Vagina (tissue), 2 donors: ENCODE data around the gene TRIM71. TPM values are rescaled to one million over a fixed set of nuclear protein-coding genes. Genes with fewer than 3 reads are reported as not detected.
"Not testable (repeated sequence)": the region's sequence is repeated elsewhere in the genome, so short reads cannot be mapped to it uniquely, and the experiment has no call there.

ENCODE experiments used
- DNase-seq, 2 donors: peaks; one replicate each; pipeline ENCODE4 v3.0.0-alpha.2; 2017; ENCODE audit errors: extremely low spot score in 2 of 2
- H3K27ac ChIP-seq: fragments of 200-600 bp; sonication (generic); one replicate; pipeline ENCODE4 v1.5.1; 2019
- H3K27me3 ChIP-seq: fragments of 200-600 bp; sonication (generic); one replicate; pipeline ENCODE4 v1.5.1; 2019
- H3K36me3 ChIP-seq, 2 donors: fragments of 200-600 bp; sonication (generic); one replicate each; pipeline ENCODE4 v1.5.1; 2017 to 2019
- H3K4me1 ChIP-seq: fragments of 200-600 bp; sonication (generic); one replicate; pipeline ENCODE4 v1.5.1; 2019
- H3K4me3 ChIP-seq, 2 donors: fragments of 200-600 bp; sonication (generic); 1 replicate in 1 of 2; 2 replicates in 1 of 2; pipeline ENCODE4 v1.5.1; 2016 to 2019
- H3K9me3 ChIP-seq: fragments of 200-600 bp; sonication (generic); one replicate; pipeline ENCODE4 v1.5.1; 2019
- CTCF ChIP-seq, 3 experiments: fragments of 450-650 bp in 2 of 3; fragments of 200-600 bp in 1 of 3; sonication (generic) in 1 of 3; IDR thresholded peaks; one replicate each; pipeline ENCODE4 v1.5.1; 2017 to 2019; ENCODE audit warnings: antibody characterized with exemption in 3 of 3, mild to moderate bottlenecking in 2 of 3, moderate library complexity in 2 of 3
- POLR2A ChIP-seq, 2 donors: fragments of 450-650 bp; IDR thresholded peaks; one replicate each; pipeline ENCODE4 v1.6.1; 2017; ENCODE audit warnings: antibody characterized with exemption in 2 of 2, mild to moderate bottlenecking in 2 of 2, moderate library complexity in 2 of 2
- POLR2AphosphoS5 ChIP-seq, 2 donors: sonication (generic); formaldehyde crosslinking; IDR thresholded peaks; one replicate each; pipeline ENCODE4 v1.9.0; 2017; ENCODE audit warnings: antibody characterized with exemption in 2 of 2, mild to moderate bottlenecking in 2 of 2, low read depth in 1 of 2; ENCODE audit not compliant: insufficient read depth in 1 of 2
- intact Hi-C: fragments of 100-400 bp; cut with DNase I; formaldehyde crosslinking; loops from one replicate; pipeline ENCODE4 v1.15.1; 2023
- total RNA-seq: library from RNA; depleted of rRNA; stranded (reverse); fragments of >200 nt; gene quantifications from one replicate; pipeline ENCODE4 v1.2.3, GENCODE V29; 2016

The TRIM71 gene
- total RNA-seq, 1 donor from 2014 or later: not detected

- no peak for TF ChIP-seq CTCF (IDR thresholded peaks at IDR 0.05)
- no peak for TF ChIP-seq POLR2A (IDR thresholded peaks at IDR 0.05)
- TF ChIP-seq POLR2AphosphoS5 (IDR thresholded peaks at IDR 0.05; ENCODE audit: insufficient read depth in 1 of 2, low read depth in 1 of 2): no peak
- Histone ChIP-seq H3K27ac (no peak overlapping the region), H3K9me3 (no peaks in the 10 kb centered on the region), H3K36me3 (no peaks in the 10 kb centered on the region), H3K4me1 (no peaks in the 10 kb centered on the region), H3K27me3 (no peaks in the 10 kb centered on the region), H3K4me3 (no peak overlapping the region)
- intact Hi-C loops: no loop called here
- peak in 1 of 2 donors; percentile 11 for DNase-seq
These were observed 127.3 kb downstream of the TRIM71 start for GRCh38 chr3:32945136-32945535.

- intact Hi-C loops, H3K36me3 ChIP-seq, H3K4me1 ChIP-seq, H3K9me3 ChIP-seq, H3K4me3 ChIP-seq, H3K27me3 ChIP-seq, H3K27ac ChIP-seq: not testable (repeated sequence)
- peak in 1 of 2 donors; percentile 13 for DNase-seq
These were observed 127.8 kb downstream of the TRIM71 start for GRCh38 chr3:32945598-32945997.

GRCh38 chr3:32946973-32947788 lies 129.4 kb downstream of the TRIM71 start:
- no peak overlapping the region for H3K4me3 ChIP-seq
- DNase-seq: no peak
- no peaks in the 10 kb centered on the region for H3K36me3 ChIP-seq
- H3K27ac ChIP-seq: no peak overlapping the region
- no peaks in the 10 kb centered on the region for H3K9me3 ChIP-seq
- intact Hi-C loops: no loop called here
- H3K27me3 ChIP-seq: no peaks in the 10 kb centered on the region
- H3K4me1 ChIP-seq: no peaks in the 10 kb centered on the region
- TF ChIP-seq POLR2A (IDR thresholded peaks at IDR 0.05): no peak
- TF ChIP-seq POLR2AphosphoS5 (IDR thresholded peaks at IDR 0.05; ENCODE audit: insufficient read depth in 1 of 2, low read depth in 1 of 2): no peak
- no peak for TF ChIP-seq CTCF (IDR thresholded peaks at IDR 0.05)

Other genes starting within 250 kb of the TRIM71 start
- gene DYNC1LI1, start 247.1 kb upstream of the TRIM71 start, total RNA-seq: 25.3 TPM
- 28.7 TPM for gene CNOT10, start 132.8 kb upstream of the TRIM71 start, total RNA-seq
- gene CCR4, start 133.6 kb downstream of the TRIM71 start, total RNA-seq: 0.49 TPM